Heart left ventricle (tissue), 13 donors: Measurements from ENCODE around the gene STK16.

ENCODE experiments used
- POLR2A ChIP-seq, 2 donors: fragments of 450-650 bp; IDR thresholded peaks; one replicate each; pipeline ENCODE4 v1.6.1; 2017; ENCODE audit warnings: antibody characterized with exemption in 2 of 2, mild to moderate bottlenecking in 2 of 2, moderate library complexity in 2 of 2
- TF ChIP-seq, protein P1 (sequence below), 12 donors: fragments of 200-600 bp; sonication (generic) in 4 of 12; IDR thresholded peaks; one replicate each; pipeline versions ENCODE4 v1.5.0 to v1.8.0; 2018 to 2022; ENCODE audit warnings: antibody characterized with exemption in 12 of 12, mild to moderate bottlenecking in 5 of 12
- donor health status: ischemic (EF 13 %, LVEDD 7.1; RV severe dilation, severe dysfunction).
- donor health status: DM: no; HTN: yes; CAD: no.
- donor health status: DM: no; HTN: no; CAD: no.
- donor health status: ischemic (EF 25% LVEDD 6.9; RV normal size, moderate dysfunction).
- donor health status: ischemic (EF 25% LVEDD 5.7; RV mildly dilated, moderate dysfunction).
- donor health status: ischemic (EF 35%, LVEDD 5.7; RV mildly dilated, moderate dysfunction).
- donor health status: nonischemic (EF 11% LVEDD 7.7; RV severe dilation, severe dysfunction).
- donor health status: DM: yes; HTN: yes; CAD: no.
- donor health status: PGD.
- donor health status: ischemic (EF 29% LVEDD 5.4; RV normal size, mild dysfunction).
- donor health status: nonischemic (EF 23%, LVEDD 6.1; RV moderate dilation, normal function).

DNA sequence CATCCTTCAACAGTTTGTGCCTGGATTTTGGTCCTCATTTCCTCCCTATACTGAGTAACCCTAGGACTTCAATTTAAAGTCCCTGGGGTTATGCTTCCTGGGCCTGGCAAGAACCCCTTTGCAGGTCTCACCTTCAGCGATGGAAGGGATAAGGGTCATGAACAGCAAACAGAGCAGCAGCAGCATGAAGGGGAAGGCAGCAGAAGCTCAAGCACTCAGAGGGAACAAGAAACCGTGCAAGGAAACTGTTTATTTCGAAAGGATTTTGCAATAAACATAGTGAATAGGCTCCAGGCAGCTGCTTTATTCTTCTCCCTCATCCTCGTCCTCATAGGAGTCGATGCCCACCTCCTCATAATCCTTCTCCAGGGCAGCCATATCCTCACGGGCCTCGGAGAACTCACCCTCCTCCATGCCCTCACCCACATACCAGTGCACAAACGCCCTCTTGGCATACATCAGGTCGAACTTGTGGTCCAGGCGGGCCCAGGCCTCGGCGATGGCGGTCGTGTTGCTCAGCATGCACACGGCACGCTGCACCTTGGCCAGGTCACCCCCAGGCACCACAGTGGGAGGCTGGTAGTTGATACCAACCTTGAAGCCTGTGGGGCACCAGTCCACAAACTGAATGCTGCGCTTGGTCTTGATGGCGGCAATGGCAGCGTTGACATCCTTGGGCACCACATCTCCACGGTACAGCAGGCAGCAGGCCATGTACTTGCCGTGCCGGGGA is 4.9 kb downstream of the STK16 start:
- TF ChIP-seq, protein P1, sequence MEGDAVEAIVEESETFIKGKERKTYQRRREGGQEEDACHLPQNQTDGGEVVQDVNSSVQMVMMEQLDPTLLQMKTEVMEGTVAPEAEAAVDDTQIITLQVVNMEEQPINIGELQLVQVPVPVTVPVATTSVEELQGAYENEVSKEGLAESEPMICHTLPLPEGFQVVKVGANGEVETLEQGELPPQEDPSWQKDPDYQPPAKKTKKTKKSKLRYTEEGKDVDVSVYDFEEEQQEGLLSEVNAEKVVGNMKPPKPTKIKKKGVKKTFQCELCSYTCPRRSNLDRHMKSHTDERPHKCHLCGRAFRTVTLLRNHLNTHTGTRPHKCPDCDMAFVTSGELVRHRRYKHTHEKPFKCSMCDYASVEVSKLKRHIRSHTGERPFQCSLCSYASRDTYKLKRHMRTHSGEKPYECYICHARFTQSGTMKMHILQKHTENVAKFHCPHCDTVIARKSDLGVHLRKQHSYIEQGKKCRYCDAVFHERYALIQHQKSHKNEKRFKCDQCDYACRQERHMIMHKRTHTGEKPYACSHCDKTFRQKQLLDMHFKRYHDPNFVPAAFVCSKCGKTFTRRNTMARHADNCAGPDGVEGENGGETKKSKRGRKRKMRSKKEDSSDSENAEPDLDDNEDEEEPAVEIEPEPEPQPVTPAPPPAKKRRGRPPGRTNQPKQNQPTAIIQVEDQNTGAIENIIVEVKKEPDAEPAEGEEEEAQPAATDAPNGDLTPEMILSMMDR (IDR thresholded peaks at IDR 0.05), result no peak
- TF ChIP-seq POLR2A (IDR thresholded peaks at IDR 0.05), result no peak
